ENCODE measurements around the gene LRRC71. TPM values are rescaled to one million over a fixed set of nuclear protein-coding genes. Genes with fewer than 3 reads are reported as not detected.
A peak's percentile ranks its signal among the peaks of the same experiment; 100 is the strongest.

Gene LRRC71
- polyA plus RNA-seq, 3 donors = not detected

- intact Hi-C loops (cut with micrococcal nuclease) = loop anchor here in 1 of 2 donors (10.0 kb wide), 1 partner anchor 82 kb away; the partner anchor contains the start of gene SH2D2A
- 95% methylated on average over 11 of the region's 16 CpGs for WGBS (ENCODE audit: insufficient coverage)
- H3K27ac ChIP-seq (ENCODE audit: low read depth in 1 of 2, low read length in 2 of 2) = no peak overlapping the region
These were observed 23.9 kb upstream of the LRRC71 start for GRCh38 chr1:156896490-156897033.

More at GRCh38 chr1:156896490-156897033, 23.9 kb upstream of the LRRC71 start:
- Histone ChIP-seq H2AFZ (ENCODE audit: insufficient read depth, low read depth, low read length, poor library complexity, severe bottlenecking) (no peak overlapping the region), H3K79me2 (ENCODE audit: insufficient read depth, low read length) (no peaks in the 10 kb centered on the region), H3K9me3 (replicated peaks in 1 of 2; ENCODE audit: control insufficient read depth in 1 of 2, insufficient read depth in 1 of 2, low read length in 2 of 2) (no peaks in the 10 kb centered on the region), H3K4me3 (replicated peaks in 1 of 3; ENCODE audit: low read depth in 2 of 3, low read length in 3 of 3) (no peak overlapping the region), H3K27me3 (ENCODE audit: control insufficient read depth in 2 of 2, insufficient read depth in 2 of 2, low read length in 2 of 2) (peaks cover 17 to 35% of the 10 kb centered on the region in 2 donors), H3K9ac (ENCODE audit: insufficient read depth, low read length, poor library complexity, severe bottlenecking) (no peak overlapping the region), H3K36me3 (replicated peaks in 1 of 2; ENCODE audit: control insufficient read depth in 1 of 2, insufficient read depth in 2 of 2, low read length in 2 of 2) (no peaks in the 10 kb centered on the region), H3K4me1 (ENCODE audit: control insufficient read depth in 1 of 2, insufficient read depth in 2 of 2, low read length in 2 of 2) (peaks cover 28 to 32% of the 10 kb centered on the region in 2 donors), H3K4me2 (replicated peaks; ENCODE audit: extremely low read depth, low read length, poor library complexity, severe bottlenecking) (no peak overlapping the region), H4K20me1 (ENCODE audit: insufficient read depth, low read length) (no peaks in the 10 kb centered on the region)
- H3K27me3 Mint-ChIP-seq (ENCODE audit: low read depth in 3 of 3) = peaks cover 37 to 53% (median 47%) of the 10 kb centered on the region in 3 donors
- peak overlapping the region in 1 of 2 donors; percentile 42 for H3K4me3 Mint-ChIP-seq
- peaks cover 30% of the 10 kb centered on the region for H3K4me1 Mint-ChIP-seq
- H3K27ac Mint-ChIP-seq = no peak overlapping the region
- no peak for TF ChIP-seq CTCF (IDR thresholded peaks at IDR 0.05)
- peaks cover 0 to 7% of the 10 kb centered on the region in 2 donors for H3K36me3 Mint-ChIP-seq
- DNase-seq = no peak
- H3K9me3 Mint-ChIP-seq = peaks cover 0 to 9% (median 5%) of the 10 kb centered on the region in 7 donors
